Thyroid gland (tissue), 4 donors: ENCODE measurements around the gene YWHAG. TPM values are rescaled to one million over a fixed set of nuclear protein-coding genes. Genes with fewer than 3 reads are reported as not detected.
A peak's percentile ranks its signal among the peaks of the same experiment; 100 is the strongest.
"Not testable (repeated sequence)": the region's sequence is repeated elsewhere in the genome, so short reads cannot be mapped to it uniquely, and the experiment has no call there.

ENCODE experiments used
- DNase-seq, 2 donors: peaks; one replicate each; pipeline ENCODE4 v3.0.0-alpha.2; 2019
- H3K27ac ChIP-seq, 3 donors: fragments of 200-600 bp; sonication (generic); 1 replicate in 2 of 3; 2 replicates in 1 of 3; pipeline ENCODE4 v1.5.1; 2016 to 2019; ENCODE audit warnings: mild to moderate bottlenecking in 1 of 3, moderate library complexity in 1 of 3
- H3K27me3 ChIP-seq: fragments of 200-600 bp; sonication (generic); one replicate; pipeline ENCODE4 v1.5.1; 2019
- H3K36me3 ChIP-seq, 2 donors: fragments of 200-600 bp; sonication (generic); one replicate each; pipeline ENCODE4 v1.5.1; 2016 to 2019
- H3K4me1 ChIP-seq, 2 donors: fragments of 200-600 bp; sonication (generic); one replicate each; pipeline ENCODE4 v1.5.1; 2017 to 2019
- H3K4me3 ChIP-seq, 3 donors: fragments of 200-600 bp; sonication (generic); replicated peaks in 1 of 3; 1 replicate in 2 of 3; 2 replicates in 1 of 3; pipeline ENCODE4 v1.5.1; 2016; ENCODE audit warnings: mild to moderate bottlenecking in 1 of 3
- H3K9me3 ChIP-seq: fragments of 200-600 bp; sonication (generic); one replicate; pipeline ENCODE4 v1.5.1; 2017
- POLR2A ChIP-seq, 2 donors: fragments of 450-650 bp; IDR thresholded peaks; one replicate each; pipeline ENCODE4 v1.6.1; 2017; ENCODE audit warnings: antibody characterized with exemption in 2 of 2, mild to moderate bottlenecking in 2 of 2, moderate library complexity in 1 of 2
- WGBS, 2 donors: methylation state at CpG; one replicate each; pipeline ENCODE4 v1.1.5; 2017; 5-methylcytosine and 5-hydroxymethylcytosine counted together
- intact Hi-C: fragments of 100-400 bp; cut with DNase I; formaldehyde crosslinking; loops from one replicate; pipeline ENCODE4 v1.15.1; 2023
- total RNA-seq, 4 donors: library from RNA; depleted of rRNA; stranded (reverse); fragments of >200 nt; gene quantifications; one replicate each; pipeline ENCODE4 v1.2.3, GENCODE V29; 2016
- TF ChIP-seq, protein P1 (sequence below), 6 experiments: fragments of 200-600 bp in 3 of 6; fragments of 450-650 bp in 3 of 6; sonication (generic) in 3 of 6; IDR thresholded peaks; one replicate each; pipeline ENCODE4 v1.5.1; 2016 to 2019; ENCODE audit warnings: antibody characterized with exemption in 6 of 6, mild to moderate bottlenecking in 2 of 6, inconsistent platforms in 1 of 6, moderate library complexity in 1 of 6

YWHAG gene
- total RNA-seq, 4 donors from 2014 or later: 37.4 to 43.4 (median 41.4) TPM

DNA sequence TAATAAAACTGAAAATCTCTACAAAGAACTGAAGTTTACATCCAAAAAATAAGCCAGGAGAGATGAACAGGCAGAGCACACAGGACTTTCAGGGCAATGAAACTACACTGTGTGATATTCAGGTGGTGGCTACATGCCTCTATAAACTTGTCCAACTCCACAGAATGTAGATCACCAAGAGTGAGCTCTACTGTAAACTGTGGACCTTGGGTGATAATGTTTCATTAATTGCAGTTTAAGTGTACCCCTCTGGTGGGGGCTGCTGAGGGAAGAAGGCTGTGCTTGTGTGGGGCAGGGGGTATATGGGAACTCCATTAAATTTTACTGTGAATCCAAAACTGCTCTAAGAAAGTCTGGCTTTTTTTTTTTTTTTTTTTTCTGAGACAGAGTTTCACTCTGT lies 22.7 kb downstream of the YWHAG start:
- no peak for DNase-seq
- Histone ChIP-seq H3K27me3 (no peaks in the 10 kb centered on the region), H3K36me3 (no peaks in the 10 kb centered on the region), H3K27ac (no peak overlapping the region), H3K9me3 (no peaks in the 10 kb centered on the region), H3K4me1 (peaks cover 59 to 66% of the 10 kb centered on the region in 2 donors), H3K4me3 (no peak overlapping the region)
- no peak for TF ChIP-seq POLR2A (IDR thresholded peaks at IDR 0.05)
- TF ChIP-seq, protein P1, sequence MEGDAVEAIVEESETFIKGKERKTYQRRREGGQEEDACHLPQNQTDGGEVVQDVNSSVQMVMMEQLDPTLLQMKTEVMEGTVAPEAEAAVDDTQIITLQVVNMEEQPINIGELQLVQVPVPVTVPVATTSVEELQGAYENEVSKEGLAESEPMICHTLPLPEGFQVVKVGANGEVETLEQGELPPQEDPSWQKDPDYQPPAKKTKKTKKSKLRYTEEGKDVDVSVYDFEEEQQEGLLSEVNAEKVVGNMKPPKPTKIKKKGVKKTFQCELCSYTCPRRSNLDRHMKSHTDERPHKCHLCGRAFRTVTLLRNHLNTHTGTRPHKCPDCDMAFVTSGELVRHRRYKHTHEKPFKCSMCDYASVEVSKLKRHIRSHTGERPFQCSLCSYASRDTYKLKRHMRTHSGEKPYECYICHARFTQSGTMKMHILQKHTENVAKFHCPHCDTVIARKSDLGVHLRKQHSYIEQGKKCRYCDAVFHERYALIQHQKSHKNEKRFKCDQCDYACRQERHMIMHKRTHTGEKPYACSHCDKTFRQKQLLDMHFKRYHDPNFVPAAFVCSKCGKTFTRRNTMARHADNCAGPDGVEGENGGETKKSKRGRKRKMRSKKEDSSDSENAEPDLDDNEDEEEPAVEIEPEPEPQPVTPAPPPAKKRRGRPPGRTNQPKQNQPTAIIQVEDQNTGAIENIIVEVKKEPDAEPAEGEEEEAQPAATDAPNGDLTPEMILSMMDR (IDR thresholded peaks at IDR 0.05): no peak
- intact Hi-C loops: no loop called here

- whole genome bisulfite sequencing, 2 donors: 97 to 100% methylated on average over 2 of the region's 2 CpGs
- H3K27me3 ChIP-seq, intact Hi-C loops, H3K36me3 ChIP-seq, DNase-seq, H3K4me3 ChIP-seq, H3K27ac ChIP-seq, H3K9me3 ChIP-seq: not testable (repeated sequence)
- peaks cover 53 to 59% of the 10 kb centered on the region in 2 donors for H3K4me1 ChIP-seq
Measured at GRCh38 chr7:76335417-76335816, 23.4 kb downstream of the YWHAG start.

DNA sequence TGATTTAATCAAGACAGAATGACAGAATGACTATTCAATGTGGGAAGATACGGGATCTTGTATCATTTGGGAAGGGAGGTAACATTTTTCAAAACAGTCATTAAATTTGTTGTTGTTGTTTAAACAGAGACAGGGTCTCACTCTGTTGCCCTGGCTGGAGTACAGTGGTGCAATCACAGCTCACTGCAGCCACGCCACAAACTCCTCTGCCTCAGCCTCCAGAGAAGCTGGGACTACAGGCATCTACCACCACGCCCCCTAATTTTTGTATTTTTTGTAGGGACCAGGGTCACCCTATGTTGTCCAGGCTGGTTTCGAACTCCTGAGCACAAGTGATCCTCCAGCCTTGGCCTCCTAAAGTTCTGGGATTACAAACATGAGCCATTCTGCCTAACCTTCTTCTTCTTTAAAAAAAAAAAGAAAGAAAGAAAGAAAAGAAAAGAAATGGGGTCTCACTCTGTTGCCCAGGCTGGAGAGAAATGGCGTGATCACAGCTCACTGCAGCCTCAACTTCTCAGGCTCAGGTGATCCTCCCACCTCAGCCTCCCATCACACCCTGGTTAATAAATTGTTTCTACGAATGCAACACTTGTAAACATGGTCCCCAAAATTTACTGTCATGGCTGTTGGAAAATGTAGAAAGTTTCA lies 24.3 kb downstream of the YWHAG start:
- Histone ChIP-seq H3K27me3 (no peaks in the 10 kb centered on the region), H3K4me1 (peaks cover 43 to 49% of the 10 kb centered on the region in 2 donors), H3K36me3 (peaks cover 2 to 6% of the 10 kb centered on the region in 2 donors), H3K4me3 (no peak overlapping the region), H3K27ac (no peak overlapping the region), H3K9me3 (no peaks in the 10 kb centered on the region)
- 91 to 93% methylated on average over 6 of the region's 6 CpGs for WGBS, 2 donors
- intact Hi-C loops: no loop called here
- TF ChIP-seq, protein P1 (IDR thresholded peaks at IDR 0.05): no peak
- TF ChIP-seq POLR2A (IDR thresholded peaks at IDR 0.05): no peak
- DNase-seq: no peak

GRCh38 chr7:76333511-76334101 lies 25.2 kb downstream of the YWHAG start:
- no peak for TF ChIP-seq POLR2A (IDR thresholded peaks at IDR 0.05)
- TF ChIP-seq, protein P1 (IDR thresholded peaks at IDR 0.05): no peak
- 74 to 85% methylated on average over 14 of the region's 14 CpGs for WGBS, 2 donors
- Histone ChIP-seq H3K4me3 (no peak overlapping the region), H3K36me3 (peaks cover 10 to 13% of the 10 kb centered on the region in 2 donors), H3K27ac (peak overlapping the region in 2 of 3 donors; percentile 6 to 17), H3K27me3 (no peaks in the 10 kb centered on the region), H3K4me1 (peaks cover 36 to 41% of the 10 kb centered on the region in 2 donors), H3K9me3 (no peaks in the 10 kb centered on the region)
- DNase-seq: peak in 1 of 2 donors; percentile 33
- intact Hi-C loops: no loop called here

GRCh38 chr7:76332078-76332477 lies 26.7 kb downstream of the YWHAG start:
- Histone ChIP-seq H3K9me3 (no peaks in the 10 kb centered on the region), H3K27ac (no peak overlapping the region), H3K4me1 (peaks cover 28 to 29% of the 10 kb centered on the region in 2 donors), H3K27me3 (no peaks in the 10 kb centered on the region), H3K4me3 (no peak overlapping the region), H3K36me3 (peaks cover 13% of the 10 kb centered on the region in 2 donors)
- TF ChIP-seq, protein P1 (IDR thresholded peaks at IDR 0.05): no peak
- no peak for TF ChIP-seq POLR2A (IDR thresholded peaks at IDR 0.05)
- DNase-seq: peak; percentile 24 to 45
- 44 to 55% methylated on average over 9 of the region's 9 CpGs for WGBS, 2 donors
- intact Hi-C loops: no loop called here
